Bronchial epithelial cell (primary cell): ENCODE results near the gene AATK. TPM values are rescaled to one million over a fixed set of nuclear protein-coding genes. Genes with fewer than 3 reads are reported as not detected.
A peak's percentile ranks its signal among the peaks of the same experiment; 100 is the strongest.

Source experiments
- DNase-seq: peaks from one replicate; pipeline ENCODE4 v3.0.0-alpha.2; 2010; ENCODE audit warnings: low read depth
- FAIRE-seq: peaks from 2 replicates; lab custom pipeline; 2011; peaks lifted over from hg19 to GRCh38; lab: Jason Lieb, UNC
- H3K27me3 ChIP-seq: 2 replicates; pipeline ENCODE4 v1.5.1; 2011; ENCODE audit warnings: low read length; ENCODE audit not compliant: control insufficient read depth, insufficient read depth
- H3K36me3 ChIP-seq: 2 replicates; pipeline ENCODE4 v1.5.1; 2011; ENCODE audit warnings: low read length; ENCODE audit not compliant: control insufficient read depth, insufficient read depth
- H3K4me3 ChIP-seq: 2 replicates; pipeline ENCODE4 v1.5.1; 2011; ENCODE audit warnings: mild to moderate bottlenecking, low read depth, low read length, control low read depth
- CTCF ChIP-seq: IDR thresholded peaks from 2 replicates; pipeline ENCODE4 v1.5.1; 2011; ENCODE audit warnings: mild to moderate bottlenecking, moderate library complexity, low read length, control low read depth, inconsistent platforms; ENCODE audit not compliant: insufficient read depth, severe bottlenecking
- total RNA-seq: library from RNA; depleted of rRNA; stranded (reverse); fragments of >200 nt; gene quantifications from 2 replicates; pipeline ENCODE4 v1.2.1, GENCODE V29; 2014

Gene AATK
- total RNA-seq, 1 donor from 2014 or later = 0.79 TPM

GRCh38 chr17:81170727-81171494 is 4.9 kb upstream of the AATK start:
- no peak for DNase-seq
- Histone ChIP-seq H3K27me3 (peaks cover 10% of the 10 kb centered on the region), H3K4me3 (no peak overlapping the region), H3K36me3 (no peaks in the 10 kb centered on the region)
- TF ChIP-seq CTCF = no peak
- FAIRE-seq = no peak

- no peaks in the 10 kb centered on the region for H3K36me3 ChIP-seq
- peak; percentile 99 for FAIRE-seq
- H3K4me3 ChIP-seq = no peak overlapping the region
Observed at GRCh38 chr17:81169870-81170309, 3.9 kb upstream of the AATK start.

DNA sequence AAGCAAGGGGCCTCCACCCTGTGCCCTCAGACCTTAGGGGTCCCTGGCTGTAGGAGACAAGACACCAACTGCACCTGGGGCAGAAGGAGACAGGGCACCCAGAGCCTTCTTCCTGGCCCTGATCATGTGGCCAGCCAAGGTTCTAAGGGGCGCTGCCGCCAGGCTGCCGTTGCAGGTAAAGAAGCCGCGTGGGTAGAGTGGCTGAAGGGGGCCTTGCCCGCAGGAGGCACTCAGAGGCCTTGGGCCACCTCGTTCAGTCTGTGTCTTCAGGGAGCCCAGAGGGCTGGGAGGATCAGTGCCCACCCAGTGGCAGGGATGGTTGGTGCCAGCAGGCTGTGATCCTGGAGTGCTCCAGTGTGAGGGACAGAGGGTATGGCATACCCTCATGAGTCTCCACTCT is 1.6 kb upstream of the AATK start:
- TF ChIP-seq CTCF = no peak
- no peak for FAIRE-seq
- peaks cover 27% of the 10 kb centered on the region for H3K27me3 ChIP-seq
- no peak overlapping the region for H3K4me3 ChIP-seq
- H3K36me3 ChIP-seq = no peaks in the 10 kb centered on the region
- DNase-seq = no peak

More at GRCh38 chr17:81169870-81170309, 3.9 kb upstream of the AATK start:
- no peak for TF ChIP-seq CTCF
- H3K27me3 ChIP-seq = peaks cover 19% of the 10 kb centered on the region
- DNase-seq = no peak

GRCh38 chr17:81167194-81167524 is 1.1 kb upstream of the AATK start:
- no peak for FAIRE-seq
- no peak overlapping the region for H3K4me3 ChIP-seq
- DNase-seq = no peak
- H3K36me3 ChIP-seq = no peaks in the 10 kb centered on the region
- H3K27me3 ChIP-seq = peaks cover 27% of the 10 kb centered on the region
- no peak for TF ChIP-seq CTCF

DNA sequence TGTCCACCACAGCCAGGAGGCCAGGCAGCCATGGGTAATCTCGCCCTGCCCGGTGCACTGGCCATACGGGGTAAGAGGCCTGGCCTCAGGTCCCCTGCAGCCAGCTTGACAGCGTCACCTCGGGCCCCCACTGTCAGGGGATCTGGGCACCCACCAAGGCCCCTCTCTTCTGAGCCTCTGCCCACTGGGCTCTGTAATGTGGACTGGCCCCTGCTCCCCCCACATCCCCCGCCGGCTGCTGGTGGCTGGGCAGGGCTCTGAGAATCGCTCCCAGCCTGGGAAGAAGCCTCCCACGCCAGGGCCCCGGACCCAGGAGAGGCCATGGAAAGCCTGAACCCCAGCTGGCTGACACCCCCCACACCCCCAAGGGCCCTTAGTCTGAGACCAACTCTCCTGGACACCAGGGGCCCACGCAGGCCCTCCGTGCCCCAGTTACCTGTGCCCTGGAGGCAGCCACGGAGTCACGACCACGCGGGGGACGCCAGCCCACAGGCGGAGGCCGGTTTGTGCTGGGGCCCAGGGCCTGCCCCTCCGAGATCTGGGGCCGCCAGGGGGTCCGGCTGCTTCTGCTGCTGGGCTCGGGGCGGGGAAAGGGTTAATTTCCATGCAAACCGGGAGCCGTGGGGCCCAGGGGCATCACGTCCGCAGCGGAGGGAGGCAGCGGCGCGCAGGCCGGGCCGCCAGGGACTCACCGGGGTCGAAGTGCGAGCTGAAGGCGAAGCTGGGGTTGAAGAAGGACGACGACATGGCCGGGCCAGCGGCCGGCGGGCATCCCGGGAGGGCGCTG is 582 bp downstream of the AATK start, which contains the start of gene PVALEF:
Gene PVALEF (plus strand): TSS at position 262 of the 787 bp plus-strand sequence. CDS start 15,720 bp downstream, outside the sequence.
- H3K36me3 ChIP-seq = no peaks in the 10 kb centered on the region
- no peak for DNase-seq

More for the DNA sequence above, 582 bp downstream of the AATK start, which contains the start of gene PVALEF:
- FAIRE-seq = no peak
- no peak within 1 kb of the TSS for H3K4me3 ChIP-seq
- TF ChIP-seq CTCF = no peak
- H3K27me3 ChIP-seq = peaks cover 27% of the 10 kb centered on the region
